LNCAP (cell line): Measurements from ENCODE around the gene OSBPL3.

Source experiments
- CTCF ChIP-seq: fragments of 450-650 bp; IDR thresholded peaks from 2 replicates; pipeline ENCODE4 v1.5.1; 2017; ENCODE audit warnings: mild to moderate bottlenecking

The OSBPL3 gene

GRCh38 chr7:24827027-24827426 is 153.0 kb downstream of the OSBPL3 start:
- no peak for TF ChIP-seq CTCF

- no peak for TF ChIP-seq CTCF
Measured at GRCh38 chr7:24826662-24827020, 153.3 kb downstream of the OSBPL3 start.

- no peak for TF ChIP-seq CTCF
Measured at GRCh38 chr7:24825931-24826661, 153.9 kb downstream of the OSBPL3 start.

GRCh38 chr7:24825381-24825794 is 154.6 kb downstream of the OSBPL3 start:
- TF ChIP-seq CTCF: no peak

GRCh38 chr7:24824896-24825295 is 155.1 kb downstream of the OSBPL3 start:
- no peak for TF ChIP-seq CTCF

GRCh38 chr7:24824400-24824799 is 155.6 kb downstream of the OSBPL3 start:
- TF ChIP-seq CTCF: no peak

- TF ChIP-seq CTCF: no peak
Measured at GRCh38 chr7:24821754-24822054, 158.3 kb downstream of the OSBPL3 start.
